GM18511 (cell line): ENCODE data around the gene ZFYVE16.
"Not testable (repeated sequence)": the region's sequence is repeated elsewhere in the genome, so short reads cannot be mapped to it uniquely, and the experiment has no call there.

Source experiments
- ATAC-seq: cut with Tn5 transposase; IDR thresholded peaks from one replicate; pipeline ENCODE4 v1.9.1; 2021; ENCODE audit warnings: mild to moderate bottlenecking, moderate library complexity; ENCODE audit not compliant: unreplicated experiment

Gene ZFYVE16

DNA sequence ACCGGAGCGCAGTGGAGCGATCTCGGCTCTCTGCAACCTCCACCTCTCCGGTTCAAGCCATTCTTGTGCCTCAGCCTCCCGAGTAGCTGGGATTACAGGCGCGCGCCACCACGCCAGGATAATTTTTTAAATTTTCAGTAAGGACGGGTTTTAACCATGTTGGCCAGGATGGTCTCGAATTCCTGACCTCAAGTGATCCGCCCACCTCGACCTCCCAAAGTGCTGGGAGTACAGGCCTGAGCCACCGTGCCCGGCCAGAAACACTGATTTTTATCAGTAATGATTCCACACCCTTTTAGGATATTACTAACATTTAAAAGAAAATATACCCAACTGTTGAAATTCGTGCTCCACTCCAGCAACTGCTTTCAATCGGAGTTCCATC, 79.6 kb downstream of the ZFYVE16 start:
- no peak for ATAC-seq

DNA sequence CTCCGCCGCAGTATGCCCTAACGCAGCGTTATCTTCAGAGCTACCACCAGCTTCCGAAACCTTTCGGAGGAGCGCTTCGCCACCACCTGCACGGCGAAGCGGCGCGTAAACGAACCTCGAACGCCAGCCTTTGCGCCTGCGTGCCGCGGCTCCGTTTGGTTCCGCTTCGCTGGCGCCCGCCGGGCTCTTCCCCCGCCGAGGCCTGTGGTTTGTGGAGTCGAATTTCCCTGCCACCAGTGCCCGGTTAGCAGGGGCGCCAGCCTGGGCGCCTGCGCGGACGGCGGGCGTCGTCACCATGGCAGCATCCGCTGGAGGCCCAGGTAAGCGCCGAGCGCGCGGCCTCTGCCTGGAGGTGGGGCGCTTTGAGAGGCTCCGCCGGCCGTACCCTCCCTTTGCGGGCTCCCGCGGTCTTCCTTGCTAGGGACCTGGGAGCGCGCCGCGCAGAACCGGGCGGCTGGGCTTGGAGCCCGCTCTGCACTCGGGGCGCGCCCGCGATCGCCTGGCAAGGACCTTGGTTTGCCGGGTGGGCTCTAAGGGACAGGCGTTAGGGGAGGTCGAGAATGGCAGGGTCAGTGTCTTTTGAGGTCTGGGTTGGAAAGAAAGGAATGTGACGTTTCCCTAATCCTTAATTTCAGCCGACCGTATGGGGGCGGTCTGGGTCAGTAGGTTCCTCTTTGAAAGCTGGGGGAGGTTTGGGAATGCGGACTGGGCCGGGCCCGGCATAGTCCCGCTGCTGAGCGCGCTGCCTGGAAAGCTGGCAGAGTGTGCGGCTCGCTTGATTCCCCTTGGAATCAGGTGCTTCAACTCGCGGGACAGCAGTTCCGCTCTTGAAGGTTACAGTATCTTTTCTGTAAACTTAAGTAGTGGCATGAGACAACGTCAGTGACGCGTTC, 80.2 kb downstream of the ZFYVE16 start, which contains the start of gene FAM151B:
FAM151B (plus strand) TSS at position 272 of the 893 bp plus-strand sequence; CDS start at position 296, 24 bp downstream.
- peak; percentile 95 for ATAC-seq

DNA sequence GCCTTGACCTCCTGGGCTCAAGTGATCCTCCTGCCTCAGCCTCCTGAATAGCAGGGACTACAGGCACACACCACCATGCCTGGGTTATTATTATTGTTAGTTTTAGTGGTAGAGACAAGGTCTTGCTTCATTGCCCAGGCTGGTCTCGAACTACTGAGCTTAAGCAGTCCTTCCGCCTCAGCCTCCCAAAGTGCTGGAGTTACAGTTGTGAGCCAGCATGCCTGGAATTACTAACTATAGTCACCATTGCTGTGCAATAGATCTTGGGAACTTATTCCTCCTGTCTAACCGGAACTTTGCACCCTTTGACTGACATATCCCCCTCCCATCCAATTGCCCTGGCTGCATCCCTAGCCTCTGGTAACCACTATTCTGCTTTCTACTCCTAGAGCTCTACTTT, 83.4 kb downstream of the ZFYVE16 start:
- no peak for ATAC-seq

GRCh38 chr5:80492741-80493140, 84.9 kb downstream of the ZFYVE16 start:
- no peak for ATAC-seq

- ATAC-seq: not testable (repeated sequence)
Measured at GRCh38 chr5:80493443-80493842, 85.6 kb downstream of the ZFYVE16 start.

DNA sequence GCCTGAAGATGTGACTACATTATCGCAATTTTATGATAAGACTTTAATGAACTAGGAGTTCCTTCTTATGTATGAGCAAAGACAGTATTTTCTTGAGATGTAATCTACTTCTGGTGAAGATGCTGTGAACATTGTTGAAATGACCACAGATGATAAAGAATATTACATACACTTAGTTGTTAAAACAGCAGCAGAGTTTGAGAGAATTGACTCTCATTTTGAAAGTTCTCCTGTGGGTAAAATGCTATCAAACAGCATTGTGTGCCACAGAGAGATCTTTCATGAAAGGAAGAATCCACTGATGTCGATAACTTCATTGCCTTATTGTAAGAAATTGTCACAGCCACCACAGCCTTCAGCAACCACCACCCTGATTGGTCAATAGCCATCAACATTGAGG, 88.0 kb downstream of the ZFYVE16 start:
- no peak for ATAC-seq

GRCh38 chr5:80502800-80503199, 94.9 kb downstream of the ZFYVE16 start:
- ATAC-seq: no peak

GRCh38 chr5:80503641-80504040, 95.8 kb downstream of the ZFYVE16 start:
- no peak for ATAC-seq

DNA sequence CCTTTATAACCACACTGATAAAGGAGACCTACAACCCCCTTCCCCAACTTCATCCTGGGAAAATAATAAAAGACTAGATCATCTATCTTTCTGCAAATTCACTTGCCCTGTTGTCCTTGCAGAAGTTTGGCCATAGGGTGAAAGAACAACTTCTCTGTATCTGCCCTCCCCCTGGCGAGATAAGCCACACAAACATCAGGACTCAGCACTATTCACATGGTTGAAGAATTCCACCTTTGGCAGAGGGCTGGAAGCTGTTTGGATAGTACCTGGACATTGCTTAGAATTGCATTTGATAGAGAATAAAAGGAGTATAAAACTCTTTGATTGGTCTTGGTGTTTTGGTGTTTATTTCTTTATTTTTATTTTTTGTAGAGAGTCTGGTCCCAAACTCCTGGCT, 97.0 kb downstream of the ZFYVE16 start:
- no peak for ATAC-seq

DNA sequence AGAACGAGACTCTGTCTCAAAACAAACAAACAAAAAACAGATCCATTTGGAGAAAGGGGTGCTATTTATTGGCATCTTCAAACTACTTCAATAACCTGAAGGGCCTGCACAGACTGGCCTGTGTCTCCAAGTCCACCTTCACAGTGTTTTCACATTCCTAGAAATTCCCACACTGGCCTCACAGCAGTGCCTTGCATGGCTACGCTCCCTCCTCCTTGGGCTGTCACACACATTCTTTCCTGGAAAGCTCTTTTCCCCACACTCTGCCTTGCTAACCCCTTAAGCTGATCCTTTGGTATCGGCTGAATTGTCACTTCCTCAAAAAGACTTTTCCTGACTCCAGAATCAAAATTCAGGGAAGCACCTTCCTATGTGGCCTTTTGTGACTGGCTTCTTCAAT, 99.8 kb downstream of the ZFYVE16 start:
- ATAC-seq: no peak

GRCh38 chr5:80508844-80509243, 101.0 kb downstream of the ZFYVE16 start:
- ATAC-seq: no peak

GRCh38 chr5:80509362-80509761, 101.5 kb downstream of the ZFYVE16 start:
- ATAC-seq: no peak

DNA sequence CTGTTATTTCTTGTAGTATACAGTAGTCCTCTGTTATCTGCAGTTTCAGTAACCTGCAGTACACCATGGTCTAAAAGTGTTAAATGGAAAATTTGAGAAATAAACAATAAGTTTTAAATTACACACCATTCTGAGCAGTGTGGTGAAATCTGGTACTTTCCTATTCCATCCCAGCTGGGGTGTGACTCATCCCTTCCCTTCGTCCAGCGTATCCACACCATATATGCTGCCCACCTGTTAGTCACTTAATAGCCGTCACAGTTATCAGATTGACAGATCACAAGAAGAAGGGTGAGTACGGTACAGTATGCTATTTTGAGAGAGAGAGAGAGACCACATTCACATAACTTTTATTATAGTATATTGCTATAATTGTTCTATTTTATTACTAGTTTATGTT, 109.0 kb downstream of the ZFYVE16 start:
- peak; percentile 67 for ATAC-seq
